ENCODE data around the gene DHRS9. TPM values are rescaled to one million over a fixed set of nuclear protein-coding genes. Genes with fewer than 3 reads are reported as not detected.
"Not testable (repeated sequence)": the region's sequence is repeated elsewhere in the genome, so short reads cannot be mapped to it uniquely, and the experiment has no call there.

The DHRS9 gene
- total RNA-seq (2014; rRNA removed): not detected in 2 replicates
- polyA plus RNA-seq (2012): not detected

GRCh38 chr2:169069341-169069740 is at the start of gene DHRS9:
DHRS9 (plus strand) TSS chr2:169069563; CDS start chr2:169081582, 12,019 bp downstream.
- DNase-seq (ENCODE audit: low read depth): peak; percentile 76

- DNase-seq (ENCODE audit: low read depth): no peak
Measured at GRCh38 chr2:169023161-169023560, 46.2 kb upstream of the DHRS9 start.

GRCh38 chr2:169026056-169026455 is 43.3 kb upstream of the DHRS9 start:
- DNase-seq (ENCODE audit: low read depth): no peak

GRCh38 chr2:169027234-169027633 is 42.1 kb upstream of the DHRS9 start:
- DNase-seq (ENCODE audit: low read depth): no peak

GRCh38 chr2:169029341-169029740 is 40.0 kb upstream of the DHRS9 start:
- no peak for DNase-seq (ENCODE audit: low read depth)

GRCh38 chr2:169031202-169031601 is 38.2 kb upstream of the DHRS9 start, which contains the start of gene ABCB11:
ABCB11 (minus strand) TSS chr2:169031324; CDS start chr2:169018125, 13,199 bp downstream.
- DNase-seq (ENCODE audit: low read depth): no peak

GRCh38 chr2:169034256-169034655 is 35.1 kb upstream of the DHRS9 start:
- no peak for DNase-seq (ENCODE audit: low read depth)

- DNase-seq (ENCODE audit: low read depth): no peak
Measured at GRCh38 chr2:169034984-169035544, 34.3 kb upstream of the DHRS9 start.

- DNase-seq (ENCODE audit: low read depth): no peak
Measured at GRCh38 chr2:169035887-169036286, 33.5 kb upstream of the DHRS9 start.

GRCh38 chr2:169036736-169037440 is 32.5 kb upstream of the DHRS9 start:
- no peak for DNase-seq (ENCODE audit: low read depth)

- DNase-seq (ENCODE audit: low read depth): peak; percentile 45
Measured at GRCh38 chr2:169038338-169038757, 31.0 kb upstream of the DHRS9 start.

GRCh38 chr2:169039702-169040101 is 29.7 kb upstream of the DHRS9 start:
- DNase-seq (ENCODE audit: low read depth): no peak

- DNase-seq (ENCODE audit: low read depth): no peak
Measured at GRCh38 chr2:169041594-169041993, 27.8 kb upstream of the DHRS9 start.

- DNase-seq (ENCODE audit: low read depth): no peak
Measured at GRCh38 chr2:169042856-169043255, 26.5 kb upstream of the DHRS9 start.

- no peak for DNase-seq (ENCODE audit: low read depth)
Measured at GRCh38 chr2:169046440-169047151, 22.8 kb upstream of the DHRS9 start.

GRCh38 chr2:169047256-169048250 is 21.8 kb upstream of the DHRS9 start:
- DNase-seq (ENCODE audit: low read depth): no peak

GRCh38 chr2:169049142-169049541 is 20.2 kb upstream of the DHRS9 start:
- no peak for DNase-seq (ENCODE audit: low read depth)

- DNase-seq (ENCODE audit: low read depth): no peak
Measured at GRCh38 chr2:169050476-169051240, 18.7 kb upstream of the DHRS9 start.

GRCh38 chr2:169054575-169054974 is 14.8 kb upstream of the DHRS9 start:
- DNase-seq (ENCODE audit: low read depth): not testable (repeated sequence)

- DNase-seq (ENCODE audit: low read depth): not testable (repeated sequence)
Measured at GRCh38 chr2:169064199-169064598, 5.2 kb upstream of the DHRS9 start.
